Brain microvascular endothelial cell (primary cell): ENCODE data around the gene OSER1.

Experiments used
- DNase-seq: peaks from one replicate; pipeline ENCODE4 v3.0.0-alpha.2; 2020
- H3K27ac ChIP-seq: fragments of 250-450 bp; sonication (Bioruptor Pico); 2 replicates; pipeline ENCODE4 v1.5.1; 2020; ENCODE audit warnings: mild to moderate bottlenecking, moderate library complexity
- H3K27me3 ChIP-seq: fragments of 250-450 bp; sonication (Bioruptor Pico); replicated peaks from 2 replicates; pipeline ENCODE4 v1.5.1; 2020; ENCODE audit warnings: mild to moderate bottlenecking
- H3K36me3 ChIP-seq: fragments of 250-450 bp; sonication (Bioruptor Pico); replicated peaks from 2 replicates; pipeline ENCODE4 v1.5.1; 2020; ENCODE audit warnings: mild to moderate bottlenecking
- H3K4me3 ChIP-seq: 2 replicates; pipeline ENCODE4 v1.5.1; 2011; ENCODE audit warnings: low read depth, mild to moderate bottlenecking, control low read depth, low read length, moderate library complexity
- in situ Hi-C: cut with HindIII; loops from 2 replicates; pipeline ENCODE4 v1.10.0; 2017; ENCODE audit warnings: low sequenced_read_pairs, low pct_ligation_motif_present
- TF ChIP-seq, protein P1 (sequence below): IDR thresholded peaks from 2 replicates; pipeline ENCODE4 v1.5.1; 2011; ENCODE audit warnings: low read depth, mild to moderate bottlenecking, moderate library complexity, low read length, control low read depth, inconsistent platforms; ENCODE audit errors: missing control alignments

The OSER1 gene

DNA sequence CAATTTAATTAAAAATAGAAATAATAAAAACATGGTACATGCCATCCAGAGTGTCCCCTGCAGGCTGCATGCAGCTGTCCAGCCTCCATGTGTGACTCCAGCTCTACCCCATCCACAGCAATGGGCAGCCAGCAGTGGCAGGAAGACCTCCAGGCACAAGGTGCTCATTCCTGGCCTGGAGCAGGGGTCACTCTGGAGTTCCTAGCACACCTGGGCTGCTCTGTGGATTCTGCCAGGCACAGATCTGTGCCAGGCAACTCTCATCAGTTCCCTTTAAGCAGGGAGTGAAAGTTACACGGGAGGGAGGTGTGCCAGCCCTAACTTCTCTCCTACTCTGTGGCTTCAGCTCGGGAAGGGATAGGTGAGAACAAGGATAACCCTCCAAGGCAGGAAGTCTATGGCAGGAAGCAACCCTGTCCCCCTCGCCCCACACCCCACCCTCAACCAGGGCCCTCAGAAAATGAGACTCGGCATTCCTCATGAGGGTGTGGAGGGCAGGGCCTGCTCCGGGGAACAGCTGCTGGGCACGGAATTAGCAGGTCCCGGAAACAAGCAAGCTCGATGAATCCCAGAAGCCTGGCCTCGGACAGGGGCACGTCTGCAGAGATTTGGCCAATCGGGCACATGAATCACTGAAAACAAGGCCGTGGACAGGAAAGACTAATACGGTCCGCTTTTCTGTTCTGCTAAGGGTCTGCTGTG is 33.6 kb downstream of the OSER1 start:
- H3K4me3 ChIP-seq = no peak overlapping the region
- H3K36me3 ChIP-seq = no peaks in the 10 kb centered on the region
- TF ChIP-seq, protein P1, sequence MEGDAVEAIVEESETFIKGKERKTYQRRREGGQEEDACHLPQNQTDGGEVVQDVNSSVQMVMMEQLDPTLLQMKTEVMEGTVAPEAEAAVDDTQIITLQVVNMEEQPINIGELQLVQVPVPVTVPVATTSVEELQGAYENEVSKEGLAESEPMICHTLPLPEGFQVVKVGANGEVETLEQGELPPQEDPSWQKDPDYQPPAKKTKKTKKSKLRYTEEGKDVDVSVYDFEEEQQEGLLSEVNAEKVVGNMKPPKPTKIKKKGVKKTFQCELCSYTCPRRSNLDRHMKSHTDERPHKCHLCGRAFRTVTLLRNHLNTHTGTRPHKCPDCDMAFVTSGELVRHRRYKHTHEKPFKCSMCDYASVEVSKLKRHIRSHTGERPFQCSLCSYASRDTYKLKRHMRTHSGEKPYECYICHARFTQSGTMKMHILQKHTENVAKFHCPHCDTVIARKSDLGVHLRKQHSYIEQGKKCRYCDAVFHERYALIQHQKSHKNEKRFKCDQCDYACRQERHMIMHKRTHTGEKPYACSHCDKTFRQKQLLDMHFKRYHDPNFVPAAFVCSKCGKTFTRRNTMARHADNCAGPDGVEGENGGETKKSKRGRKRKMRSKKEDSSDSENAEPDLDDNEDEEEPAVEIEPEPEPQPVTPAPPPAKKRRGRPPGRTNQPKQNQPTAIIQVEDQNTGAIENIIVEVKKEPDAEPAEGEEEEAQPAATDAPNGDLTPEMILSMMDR = no peak
- no peak for DNase-seq
- H3K27me3 ChIP-seq = no peaks in the 10 kb centered on the region
- in situ Hi-C loops = no loop called here
- no peak overlapping the region for H3K27ac ChIP-seq

DNA sequence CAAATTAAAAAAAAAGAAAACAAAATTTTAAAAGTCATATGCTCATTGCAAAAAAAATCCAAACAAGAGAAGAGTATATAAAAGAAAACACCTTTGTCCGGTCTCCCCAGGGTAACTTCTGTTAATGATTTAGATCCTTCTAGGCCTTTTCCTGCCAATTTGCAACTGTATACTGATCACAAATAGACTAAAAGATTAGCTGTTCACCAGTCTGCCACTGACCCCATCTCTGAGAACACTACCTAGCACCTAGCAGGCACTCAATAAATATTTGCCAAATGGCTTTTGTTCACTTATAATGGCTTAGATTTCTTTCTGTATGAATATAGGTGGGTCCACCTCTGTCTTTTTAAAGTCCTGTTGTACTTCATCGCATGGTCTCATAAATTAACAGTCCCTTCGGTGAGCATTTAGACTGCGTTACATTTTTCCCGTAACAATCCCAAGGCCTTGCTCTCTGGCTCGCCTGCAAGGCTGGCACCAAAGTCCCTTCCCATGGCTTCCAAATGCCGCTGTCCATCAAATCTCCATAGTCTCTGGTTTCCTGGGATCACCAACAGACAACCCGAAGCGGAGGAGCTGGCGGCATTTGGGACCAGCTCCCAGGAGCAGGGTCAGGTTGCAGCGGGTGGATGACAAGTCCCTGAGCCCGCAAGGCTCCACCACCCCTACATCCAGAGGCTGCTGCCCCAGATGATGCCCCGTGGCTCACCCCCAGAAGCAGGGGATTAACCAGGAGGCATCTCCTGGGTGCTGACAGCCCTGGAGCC is 35.4 kb downstream of the OSER1 start:
- Histone ChIP-seq H3K4me3 (no peak overlapping the region), H3K27me3 (no peaks in the 10 kb centered on the region), H3K36me3 (no peaks in the 10 kb centered on the region), H3K27ac (no peak overlapping the region)
- TF ChIP-seq, protein P1 = no peak
- no peak for DNase-seq
- in situ Hi-C loops = no loop called here

GRCh38 chr20:44173846-44174245 is 36.7 kb downstream of the OSER1 start:
- Histone ChIP-seq H3K27ac (no peak overlapping the region), H3K27me3 (no peaks in the 10 kb centered on the region), H3K36me3 (no peaks in the 10 kb centered on the region), H3K4me3 (no peak overlapping the region)
- in situ Hi-C loops = no loop called here
- TF ChIP-seq, protein P1 = no peak
- DNase-seq = no peak

- Histone ChIP-seq H3K27me3 (no peaks in the 10 kb centered on the region), H3K36me3 (no peaks in the 10 kb centered on the region), H3K27ac (no peak overlapping the region), H3K4me3 (no peak overlapping the region)
- TF ChIP-seq, protein P1 = no peak
- in situ Hi-C loops = no loop called here
- no peak for DNase-seq
These were observed 37.5 kb downstream of the OSER1 start for GRCh38 chr20:44173116-44173515.

- no peak overlapping the region for H3K4me3 ChIP-seq
- DNase-seq = no peak
- TF ChIP-seq, protein P1 = no peak
- in situ Hi-C loops = no loop called here
- H3K27ac ChIP-seq = no peak overlapping the region
- no peaks in the 10 kb centered on the region for H3K36me3 ChIP-seq
- no peaks in the 10 kb centered on the region for H3K27me3 ChIP-seq
These were observed 38.0 kb downstream of the OSER1 start for GRCh38 chr20:44172572-44172950.
